ENCODE measurements around the gene BACH2. TPM values are rescaled to one million over a fixed set of nuclear protein-coding genes. Genes with fewer than 3 reads are reported as not detected.
"Not testable (repeated sequence)": the region's sequence is repeated elsewhere in the genome, so short reads cannot be mapped to it uniquely, and the experiment has no call there.

The BACH2 gene
- total RNA-seq, 2 donors from 2014 or later, result 101 to 111 TPM

- Mint-ChIP-seq H3K27me3 (ENCODE audit: low read depth) (no peaks in the 10 kb centered on the region), H3K36me3 (ENCODE audit: insufficient read depth in 2 of 2) (peaks cover 2 to 17% of the 10 kb centered on the region in 2 donors), H3K4me1 (ENCODE audit: low read depth) (peaks cover 60% of the 10 kb centered on the region), H3K4me3 (no peak overlapping the region), H3K27ac (peak overlapping the region; percentile 38), H3K9me3 (no peaks in the 10 kb centered on the region)
- DNase-seq (no peak), ATAC-seq (replicated peaks in 1 of 2) (no peak)
Measured at GRCh38 chr6:90170601-90171000, 126.0 kb downstream of the BACH2 start.

DNA sequence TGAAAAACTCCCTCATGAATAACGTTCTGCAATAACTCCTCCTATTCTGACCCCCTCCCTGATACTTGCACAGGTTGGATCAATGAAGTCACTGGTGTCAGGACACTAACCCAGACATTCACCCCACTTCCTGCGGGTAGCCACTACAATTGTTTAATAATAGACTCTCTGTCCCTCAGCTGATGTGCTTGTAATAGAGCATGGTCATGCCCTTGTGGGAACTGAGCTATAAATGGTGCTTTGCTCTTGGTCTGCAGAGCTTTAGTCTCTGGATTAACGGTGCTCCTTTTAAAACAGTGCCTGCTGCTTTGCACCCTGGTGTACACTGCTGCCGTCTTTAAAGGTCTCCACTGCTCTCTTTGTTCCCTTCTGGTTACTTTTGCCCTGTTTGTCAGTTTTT is 127.3 kb downstream of the BACH2 start:
- Mint-ChIP-seq H3K9me3 (no peaks in the 10 kb centered on the region), H3K4me3 (no peak overlapping the region), H3K36me3 (ENCODE audit: insufficient read depth in 2 of 2) (peaks cover 2 to 15% of the 10 kb centered on the region in 2 donors), H3K4me1 (ENCODE audit: low read depth) (peaks cover 55% of the 10 kb centered on the region), H3K27ac (no peak overlapping the region), H3K27me3 (ENCODE audit: low read depth) (no peaks in the 10 kb centered on the region)
- DNase-seq (no peak), ATAC-seq (replicated peaks in 1 of 2) (peak in 1 of 2 donors; percentile 18)

- no peak for ATAC-seq (replicated peaks in 1 of 2)
- H3K4me1 Mint-ChIP-seq (ENCODE audit: low read depth), result peaks cover 60% of the 10 kb centered on the region
Measured at GRCh38 chr6:90168693-90169131, 127.9 kb downstream of the BACH2 start.

DNA sequence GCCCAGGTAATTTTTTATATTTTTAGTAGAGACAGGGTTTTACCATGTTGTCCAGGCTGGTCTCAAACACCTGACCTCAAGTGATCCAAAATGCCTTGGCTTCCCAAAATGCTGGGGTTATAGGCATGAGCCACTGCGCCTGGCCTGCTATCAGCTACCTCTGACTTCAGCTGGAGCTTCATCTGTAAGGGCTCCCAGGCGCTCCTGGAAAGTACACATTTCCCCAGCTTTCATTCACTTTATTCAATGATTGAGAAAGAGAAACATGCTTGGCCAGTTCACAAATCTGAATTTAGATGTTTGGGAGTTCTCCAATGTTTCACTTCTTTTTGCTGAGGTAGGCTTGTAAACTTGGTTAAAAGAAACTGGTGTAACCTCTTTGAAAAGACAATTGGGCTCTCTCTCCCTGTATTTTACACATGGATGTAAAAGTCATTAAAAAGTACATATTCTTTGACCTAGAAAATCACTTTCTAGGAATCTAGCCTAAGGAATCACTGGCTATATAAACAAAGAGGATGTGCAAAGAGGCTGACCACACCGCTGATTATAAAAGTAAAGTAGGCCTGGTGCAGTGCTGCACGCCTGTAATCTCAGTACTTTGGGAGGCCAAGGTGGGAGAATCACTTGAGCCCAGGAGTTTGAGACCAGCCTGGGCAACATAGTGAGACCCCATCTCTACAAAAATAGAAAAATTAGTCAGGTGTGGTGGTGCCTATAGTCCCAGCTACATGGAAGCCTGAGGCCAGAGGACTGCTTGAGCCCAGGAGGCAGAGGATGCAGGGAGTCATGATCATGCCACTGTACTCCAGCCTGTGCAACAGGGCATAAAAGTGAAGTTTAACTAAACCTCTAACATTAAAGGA is 128.9 kb downstream of the BACH2 start:
- ATAC-seq (replicated peaks in 1 of 2), result no peak

More at GRCh38 chr6:90168693-90169131, 127.9 kb downstream of the BACH2 start:
- no peak for DNase-seq
- H3K4me3 Mint-ChIP-seq, result no peak overlapping the region
- no peaks in the 10 kb centered on the region for H3K27me3 Mint-ChIP-seq (ENCODE audit: low read depth)
- H3K36me3 Mint-ChIP-seq (ENCODE audit: insufficient read depth in 2 of 2), result peaks cover 2 to 13% of the 10 kb centered on the region in 2 donors
- no peak overlapping the region for H3K27ac Mint-ChIP-seq
- H3K9me3 Mint-ChIP-seq, result no peaks in the 10 kb centered on the region

DNA sequence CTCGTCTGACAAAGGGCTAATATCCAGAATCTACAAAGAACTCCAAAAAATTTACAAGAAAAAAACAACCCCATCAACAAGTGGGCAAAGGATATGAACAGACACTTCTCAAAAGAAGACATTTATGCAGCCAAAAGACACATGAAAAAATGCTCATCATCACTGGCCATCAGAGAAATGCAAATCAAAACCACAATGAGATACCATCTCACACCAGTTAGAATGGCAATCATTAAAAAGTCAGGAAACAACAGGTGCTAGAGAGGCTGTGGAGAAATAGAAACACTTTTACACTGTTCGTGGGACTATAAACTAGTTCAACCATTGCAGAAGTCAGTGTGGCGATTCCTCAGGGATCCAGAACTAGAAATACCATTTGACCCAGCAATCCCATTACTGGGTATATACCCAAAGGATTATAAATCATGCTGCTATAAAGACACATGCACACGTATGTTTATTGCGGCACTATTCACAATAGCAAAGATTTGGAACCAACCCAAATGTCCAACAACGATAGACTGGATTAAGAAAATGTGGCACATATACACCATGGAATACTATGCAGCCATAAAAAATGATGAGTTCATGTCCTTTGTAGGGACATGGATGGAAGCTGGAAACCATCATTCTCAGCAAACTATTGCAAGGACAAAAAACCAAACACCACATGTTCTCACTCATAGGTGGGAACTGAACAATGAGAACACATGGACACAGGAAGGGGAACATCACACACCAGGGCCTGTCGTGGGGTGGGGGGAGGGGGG is 130.3 kb downstream of the BACH2 start:
- H3K4me3 Mint-ChIP-seq; H3K27me3 Mint-ChIP-seq (ENCODE audit: low read depth); DNase-seq; H3K9me3 Mint-ChIP-seq; ATAC-seq (replicated peaks in 1 of 2); H3K27ac Mint-ChIP-seq: not testable (repeated sequence)
- peaks cover 52% of the 10 kb centered on the region for H3K4me1 Mint-ChIP-seq (ENCODE audit: low read depth)
- peaks cover 3 to 15% of the 10 kb centered on the region in 2 donors for H3K36me3 Mint-ChIP-seq (ENCODE audit: insufficient read depth in 2 of 2)

More for the DNA sequence above, 128.9 kb downstream of the BACH2 start:
- Mint-ChIP-seq H3K4me3 (no peak overlapping the region), H3K9me3 (no peaks in the 10 kb centered on the region), H3K4me1 (ENCODE audit: low read depth) (peaks cover 58% of the 10 kb centered on the region), H3K27me3 (ENCODE audit: low read depth) (no peaks in the 10 kb centered on the region), H3K27ac (no peak overlapping the region), H3K36me3 (ENCODE audit: insufficient read depth in 2 of 2) (peaks cover 3 to 13% of the 10 kb centered on the region in 2 donors)
- DNase-seq, result no peak

GRCh38 chr6:90162648-90163387 is 133.8 kb downstream of the BACH2 start:
- Mint-ChIP-seq H3K27me3 (ENCODE audit: low read depth) (no peaks in the 10 kb centered on the region), H3K4me3 (peak overlapping the region in 1 of 2 donors; percentile 7), H3K36me3 (ENCODE audit: insufficient read depth in 2 of 2) (peaks cover 3 to 8% of the 10 kb centered on the region in 2 donors), H3K4me1 (ENCODE audit: low read depth) (peaks cover 59% of the 10 kb centered on the region), H3K27ac (no peak overlapping the region), H3K9me3 (no peaks in the 10 kb centered on the region)
- no peak for DNase-seq
- ATAC-seq (replicated peaks in 1 of 2), result no peak

GRCh38 chr6:90160013-90160412 is 136.6 kb downstream of the BACH2 start:
- H3K27ac Mint-ChIP-seq, result no peak overlapping the region
- H3K4me1 Mint-ChIP-seq (ENCODE audit: low read depth), result peaks cover 86% of the 10 kb centered on the region

GRCh38 chr6:90159452-90159851 is 137.2 kb downstream of the BACH2 start:
- Mint-ChIP-seq H3K9me3 (no peaks in the 10 kb centered on the region), H3K36me3 (ENCODE audit: insufficient read depth in 2 of 2) (peaks cover 1 to 4% of the 10 kb centered on the region in 2 donors), H3K27me3 (ENCODE audit: low read depth) (no peaks in the 10 kb centered on the region), H3K4me3 (peak overlapping the region in 1 of 2 donors; percentile 65), H3K4me1 (ENCODE audit: low read depth) (peaks cover 87% of the 10 kb centered on the region), H3K27ac (peak overlapping the region; percentile 5)
- no peak for DNase-seq
- no peak for ATAC-seq (replicated peaks in 1 of 2)

More at GRCh38 chr6:90160013-90160412, 136.6 kb downstream of the BACH2 start:
- DNase-seq (no peak), ATAC-seq (replicated peaks in 1 of 2) (no peak)
- Mint-ChIP-seq H3K4me3 (peak overlapping the region in 1 of 2 donors; percentile 27), H3K9me3 (no peaks in the 10 kb centered on the region), H3K27me3 (ENCODE audit: low read depth) (no peaks in the 10 kb centered on the region), H3K36me3 (ENCODE audit: insufficient read depth in 2 of 2) (peaks cover 1 to 4% of the 10 kb centered on the region in 2 donors)

DNA sequence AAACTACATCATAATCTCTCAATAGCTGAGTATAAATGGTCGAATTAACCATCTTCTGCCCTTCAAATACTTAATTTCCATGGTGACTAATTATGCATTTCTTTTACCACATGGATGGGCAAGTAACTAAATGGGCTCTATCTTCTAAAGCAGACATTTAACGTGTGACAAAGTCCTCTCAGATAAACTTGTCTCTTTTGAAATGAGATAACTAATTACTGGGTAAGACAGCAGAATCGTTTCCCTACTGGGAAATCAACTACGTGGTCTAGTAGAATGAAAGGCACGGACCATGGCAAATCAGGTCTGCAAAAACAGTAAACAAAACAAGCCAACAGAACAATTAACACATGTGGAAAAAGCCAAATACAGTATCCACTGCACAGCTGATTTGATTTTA is 137.7 kb downstream of the BACH2 start:
- H3K4me3 Mint-ChIP-seq, result peak overlapping the region; percentile 4 to 57
- DNase-seq (no peak), ATAC-seq (replicated peaks in 1 of 2) (no peak)
- no peaks in the 10 kb centered on the region for H3K27me3 Mint-ChIP-seq (ENCODE audit: low read depth)
- peaks cover 1 to 4% of the 10 kb centered on the region in 2 donors for H3K36me3 Mint-ChIP-seq (ENCODE audit: insufficient read depth in 2 of 2)
- peaks cover 88% of the 10 kb centered on the region for H3K4me1 Mint-ChIP-seq (ENCODE audit: low read depth)
- H3K9me3 Mint-ChIP-seq, result no peaks in the 10 kb centered on the region
- peak overlapping the region; percentile 33 for H3K27ac Mint-ChIP-seq

DNA sequence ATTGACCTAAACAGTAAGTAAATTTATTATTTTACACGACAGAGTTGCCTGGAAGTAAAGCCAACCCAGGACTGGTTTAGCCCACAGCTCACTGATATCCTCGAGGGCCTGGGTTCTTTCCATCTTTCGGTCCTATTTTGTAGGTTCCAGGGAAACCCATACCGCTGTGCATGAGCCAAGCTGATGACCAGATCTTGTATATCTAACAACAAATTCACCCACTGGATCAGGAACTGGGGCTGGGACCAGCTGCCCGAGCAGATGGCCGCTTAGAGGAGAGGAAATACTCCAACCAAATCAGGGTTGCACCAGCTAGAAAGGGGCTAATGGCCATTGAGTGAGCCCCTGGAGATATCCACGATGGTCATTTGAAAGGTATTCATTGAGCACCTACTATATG is 139.2 kb downstream of the BACH2 start:
- no peaks in the 10 kb centered on the region for H3K9me3 Mint-ChIP-seq
- peaks cover 0 to 1% of the 10 kb centered on the region in 2 donors for H3K36me3 Mint-ChIP-seq (ENCODE audit: insufficient read depth in 2 of 2)
- ATAC-seq (replicated peaks in 1 of 2) (peak in 1 of 2 donors; percentile 2), DNase-seq (no peak)
- H3K4me1 Mint-ChIP-seq (ENCODE audit: low read depth), result peaks cover 88% of the 10 kb centered on the region
- H3K27me3 Mint-ChIP-seq (ENCODE audit: low read depth), result no peaks in the 10 kb centered on the region
- peak overlapping the region; percentile 17 for H3K27ac Mint-ChIP-seq
- peak overlapping the region; percentile 47 to 61 for H3K4me3 Mint-ChIP-seq

- DNase-seq, result peak; percentile 46 to 59
- H3K36me3 Mint-ChIP-seq (ENCODE audit: insufficient read depth in 2 of 2), result no peaks in the 10 kb centered on the region
- H3K4me1 Mint-ChIP-seq (ENCODE audit: low read depth), result peaks cover 86% of the 10 kb centered on the region
Measured at GRCh38 chr6:90156861-90157260, 139.8 kb downstream of the BACH2 start.

DNA sequence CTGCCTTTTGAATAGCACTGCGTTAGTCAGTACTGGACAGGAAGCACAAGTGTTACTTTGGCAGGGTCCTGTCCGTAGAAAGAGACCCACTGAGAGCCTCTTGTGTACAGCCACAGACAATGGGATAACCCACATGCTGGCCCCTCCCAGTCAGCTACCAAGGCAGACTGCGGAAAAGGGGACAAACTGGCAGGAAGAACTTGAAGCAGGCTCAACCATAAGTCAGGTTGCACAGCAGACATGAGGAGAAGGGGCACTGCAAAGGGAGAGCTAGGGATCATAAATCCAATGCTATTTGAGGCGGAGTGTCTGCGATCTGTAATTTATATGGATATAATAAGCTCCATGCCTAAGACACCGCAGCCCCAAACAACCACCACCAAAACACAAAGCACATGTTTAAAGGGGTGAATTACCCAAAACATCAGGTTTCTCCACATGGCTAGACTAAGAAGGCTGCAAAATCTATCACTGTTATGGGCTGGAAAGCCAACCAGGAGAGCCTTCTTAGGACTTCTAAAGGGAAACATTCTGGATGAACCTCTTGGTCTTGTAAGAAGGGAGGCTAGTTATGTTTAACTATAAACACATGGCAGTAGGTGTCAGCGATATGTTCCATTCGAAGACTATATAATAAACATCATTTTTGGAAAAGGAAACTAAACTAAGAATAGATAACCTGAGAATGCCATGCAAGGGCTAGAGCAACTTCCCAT is 141.7 kb downstream of the BACH2 start:
- Mint-ChIP-seq H3K9me3 (no peaks in the 10 kb centered on the region), H3K27ac (no peak overlapping the region), H3K4me1 (ENCODE audit: low read depth) (peaks cover 89% of the 10 kb centered on the region), H3K36me3 (ENCODE audit: insufficient read depth in 2 of 2) (no peaks in the 10 kb centered on the region), H3K4me3 (peak overlapping the region in 1 of 2 donors; percentile 9), H3K27me3 (ENCODE audit: low read depth) (no peaks in the 10 kb centered on the region)
- ATAC-seq (replicated peaks in 1 of 2) (no peak), DNase-seq (no peak)

More at GRCh38 chr6:90156861-90157260, 139.8 kb downstream of the BACH2 start:
- Mint-ChIP-seq H3K9me3 (no peaks in the 10 kb centered on the region), H3K4me3 (peak overlapping the region; percentile 57 to 61), H3K27me3 (ENCODE audit: low read depth) (no peaks in the 10 kb centered on the region), H3K27ac (peak overlapping the region; percentile 17)
- ATAC-seq (replicated peaks in 1 of 2), result peak; percentile 98 to 99
